HUES48 (cell line): ENCODE results near the gene S100Z.
"Not testable (repeated sequence)": the region's sequence is repeated elsewhere in the genome, so short reads cannot be mapped to it uniquely, and the experiment has no call there.

Source experiments
- H3K27ac ChIP-seq: one replicate; pipeline ENCODE4 v1.7.0; 2013; ENCODE audit warnings: low read depth, low read length, inconsistent platforms
- H3K27me3 ChIP-seq: 2 replicates; pipeline ENCODE4 v1.6.1; 2013; ENCODE audit warnings: mild to moderate bottlenecking, low read length; ENCODE audit not compliant: control insufficient read depth, insufficient read depth
- H3K36me3 ChIP-seq: 2 replicates; pipeline ENCODE4 v1.6.1; 2013; ENCODE audit warnings: low read length; ENCODE audit not compliant: control insufficient read depth, insufficient read depth
- H3K4me1 ChIP-seq: 2 replicates; pipeline ENCODE4 v1.6.1; 2013; ENCODE audit warnings: mild to moderate bottlenecking, low read length; ENCODE audit not compliant: control insufficient read depth, insufficient read depth
- H3K4me3 ChIP-seq: 2 replicates; pipeline ENCODE4 v1.5.1; 2013; ENCODE audit warnings: mild to moderate bottlenecking, low read depth, low read length
- H3K9ac ChIP-seq: 2 replicates; pipeline ENCODE4 v1.6.1; 2013; ENCODE audit warnings: mild to moderate bottlenecking, low read depth, low read length, moderate library complexity
- H3K9me3 ChIP-seq: 2 replicates; pipeline ENCODE4 v1.6.1; 2013; ENCODE audit warnings: low read length; ENCODE audit not compliant: control insufficient read depth, insufficient read depth

Gene S100Z

GRCh38 chr5:76855501-76855900, 5.7 kb downstream of the S100Z start:
- H3K9me3 ChIP-seq = peaks cover 11% of the 10 kb centered on the region; the same call in 1 of the 2 replicates
- not testable (repeated sequence) for H3K27me3 ChIP-seq, H3K4me1 ChIP-seq, H3K4me3 ChIP-seq, H3K9ac ChIP-seq, H3K27ac ChIP-seq, H3K36me3 ChIP-seq

GRCh38 chr5:76855961-76856360, 6.1 kb downstream of the S100Z start:
- no peak overlapping the region for H3K27ac ChIP-seq

DNA sequence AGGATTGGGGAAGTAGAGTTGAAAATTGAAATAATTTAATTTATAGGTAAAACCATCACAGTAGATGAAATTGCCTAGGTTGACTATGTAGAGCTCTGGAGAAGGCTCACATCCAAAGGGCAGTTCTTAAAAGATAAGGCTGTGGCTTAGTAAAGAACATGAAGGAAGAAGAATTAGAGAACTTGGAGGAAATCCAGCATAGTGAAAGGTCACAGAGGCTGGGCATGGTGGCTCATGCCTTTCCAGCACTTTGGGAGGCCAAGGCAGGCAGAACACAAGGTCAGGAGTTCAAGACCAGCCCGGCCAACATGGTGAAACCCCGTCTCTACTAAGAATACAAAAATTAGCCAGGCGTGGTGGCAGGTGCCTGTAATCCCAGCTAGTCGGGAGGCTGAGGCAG, 7.0 kb downstream of the S100Z start:
- H3K9me3 ChIP-seq = peaks cover 11% of the 10 kb centered on the region; the same call in 1 of the 2 replicates
- H3K36me3 ChIP-seq, H3K4me1 ChIP-seq, H3K27ac ChIP-seq, H3K4me3 ChIP-seq, H3K27me3 ChIP-seq, H3K9ac ChIP-seq: not testable (repeated sequence)

More at GRCh38 chr5:76855961-76856360, 6.1 kb downstream of the S100Z start:
- no peaks in the 10 kb centered on the region for H3K36me3 ChIP-seq
- peaks cover 2% of the 10 kb centered on the region; the same call in 1 of the 2 replicates for H3K4me1 ChIP-seq
- peaks cover 11% of the 10 kb centered on the region; the same call in 1 of the 2 replicates for H3K9me3 ChIP-seq
- no peaks in the 10 kb centered on the region for H3K27me3 ChIP-seq
- H3K9ac ChIP-seq = no peak overlapping the region
- H3K4me3 ChIP-seq = no peak overlapping the region

- H3K36me3 ChIP-seq = no peaks in the 10 kb centered on the region
- H3K27me3 ChIP-seq = no peaks in the 10 kb centered on the region
- H3K4me3 ChIP-seq = no peak overlapping the region
- H3K9ac ChIP-seq = no peak overlapping the region
- H3K4me1 ChIP-seq = peaks cover 4% of the 10 kb centered on the region; the same call in 1 of the 2 replicates
- peaks cover 7% of the 10 kb centered on the region; the same call in 1 of the 2 replicates for H3K9me3 ChIP-seq
- H3K27ac ChIP-seq = no peak overlapping the region
Observed at GRCh38 chr5:76859591-76860247, 9.9 kb downstream of the S100Z start.

DNA sequence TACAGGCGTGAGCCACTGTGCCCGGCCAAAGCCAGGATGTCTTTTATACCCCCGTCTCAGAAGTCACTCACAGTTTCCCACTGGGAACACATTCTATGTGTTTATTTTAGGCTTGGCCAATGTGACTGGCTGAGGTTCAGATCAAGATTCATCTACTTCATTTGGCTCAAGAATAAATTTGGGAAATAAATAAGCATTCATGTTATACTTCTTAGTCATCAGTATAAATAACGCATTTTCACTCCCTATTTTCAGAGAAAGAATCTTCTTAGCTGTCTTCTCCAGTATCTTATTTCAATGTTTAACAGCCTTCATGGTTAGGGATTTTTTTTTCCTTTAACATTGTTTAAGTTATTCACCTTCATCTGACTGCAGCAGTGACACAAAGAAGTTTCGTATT, 11.8 kb downstream of the S100Z start:
- no peaks in the 10 kb centered on the region for H3K36me3 ChIP-seq
- H3K9me3 ChIP-seq = no peaks in the 10 kb centered on the region
- H3K9ac ChIP-seq = no peak overlapping the region

GRCh38 chr5:76863001-76863400, 13.2 kb downstream of the S100Z start:
- peaks cover 4% of the 10 kb centered on the region; the same call in 1 of the 2 replicates for H3K4me1 ChIP-seq
- H3K27ac ChIP-seq = no peak overlapping the region
- no peak overlapping the region for H3K4me3 ChIP-seq
- H3K27me3 ChIP-seq = no peaks in the 10 kb centered on the region
- H3K9ac ChIP-seq = no peak overlapping the region
- no peaks in the 10 kb centered on the region for H3K9me3 ChIP-seq
- no peaks in the 10 kb centered on the region for H3K36me3 ChIP-seq

More for the DNA sequence above, 11.8 kb downstream of the S100Z start:
- H3K27me3 ChIP-seq = no peaks in the 10 kb centered on the region
- peaks cover 4% of the 10 kb centered on the region; the same call in 1 of the 2 replicates for H3K4me1 ChIP-seq
- H3K27ac ChIP-seq = no peak overlapping the region
- no peak overlapping the region for H3K4me3 ChIP-seq

GRCh38 chr5:76866503-76866902, 16.7 kb downstream of the S100Z start:
- Histone ChIP-seq H3K27ac (no peak overlapping the region), H3K4me3 (no peak overlapping the region)

GRCh38 chr5:76867038-76867437, 17.2 kb downstream of the S100Z start:
- Histone ChIP-seq H3K27ac (no peak overlapping the region), H3K36me3 (no peaks in the 10 kb centered on the region), H3K9ac (no peak overlapping the region), H3K27me3 (no peaks in the 10 kb centered on the region), H3K9me3 (no peaks in the 10 kb centered on the region), H3K4me1 (peaks cover 8% of the 10 kb centered on the region), H3K4me3 (no peak overlapping the region)

More at GRCh38 chr5:76866503-76866902, 16.7 kb downstream of the S100Z start:
- Histone ChIP-seq H3K36me3 (no peaks in the 10 kb centered on the region), H3K9me3 (no peaks in the 10 kb centered on the region), H3K27me3 (no peaks in the 10 kb centered on the region), H3K9ac (no peak overlapping the region), H3K4me1 (peaks cover 8% of the 10 kb centered on the region)

- no peak overlapping the region for H3K9ac ChIP-seq
- no peak overlapping the region for H3K4me3 ChIP-seq
- no peaks in the 10 kb centered on the region for H3K9me3 ChIP-seq
- H3K27ac ChIP-seq = no peak overlapping the region
- H3K27me3 ChIP-seq = no peaks in the 10 kb centered on the region
- peaks cover 8% of the 10 kb centered on the region for H3K4me1 ChIP-seq
- H3K36me3 ChIP-seq = no peaks in the 10 kb centered on the region
Observed at GRCh38 chr5:76867827-76868693, 18.2 kb downstream of the S100Z start.

- no peak overlapping the region for H3K4me3 ChIP-seq
- no peaks in the 10 kb centered on the region for H3K36me3 ChIP-seq
- peaks cover 21% of the 10 kb centered on the region for H3K4me1 ChIP-seq
- H3K9me3 ChIP-seq = no peaks in the 10 kb centered on the region
- no peaks in the 10 kb centered on the region for H3K27me3 ChIP-seq
- H3K27ac ChIP-seq = peak overlapping the region; percentile 35
- 0 out of 2 replicates have a peak overlapping the region, but pooled peaks have one; percentile 12 for H3K9ac ChIP-seq
Observed at GRCh38 chr5:76870046-76870445, 20.2 kb downstream of the S100Z start.

- H3K9me3 ChIP-seq = no peaks in the 10 kb centered on the region
- no peaks in the 10 kb centered on the region for H3K27me3 ChIP-seq
- H3K36me3 ChIP-seq = no peaks in the 10 kb centered on the region
- peak overlapping the region; percentile 57 for H3K27ac ChIP-seq
- no peak overlapping the region for H3K4me3 ChIP-seq
- peaks cover 31% of the 10 kb centered on the region for H3K4me1 ChIP-seq
- H3K9ac ChIP-seq = no peak overlapping the region
Observed at GRCh38 chr5:76874088-76874581, 24.3 kb downstream of the S100Z start.
